Measurements from ENCODE around the gene ACKR3.

- TF ChIP-seq CTCF (IDR thresholded peaks at IDR 0.05) = no peak
- TF ChIP-seq EP300 (IDR thresholded peaks at IDR 0.05) = no peak
- TF ChIP-seq POLR2A (IDR thresholded peaks at IDR 0.05) = no peak
Measured at GRCh38 chr2:236574000-236574399, 4.4 kb downstream of the ACKR3 start.

Data from tibial nerve (tissue), 4 donors.